ENCODE data around the gene HAGHL.
"Not testable (repeated sequence)": the region's sequence is repeated elsewhere in the genome, so short reads cannot be mapped to it uniquely, and the experiment has no call there.

Gene HAGHL

GRCh38 chr16:711084-711483 lies 15.8 kb upstream of the HAGHL start:
- H3K9me3 ChIP-seq (ENCODE audit: low read length), result no peaks in the 10 kb centered on the region
- H3K27me3 ChIP-seq (ENCODE audit: insufficient read depth, low read length), result peaks cover 16% of the 10 kb centered on the region
- H4K20me1 ChIP-seq (ENCODE audit: insufficient read depth, low read length), result no peaks in the 10 kb centered on the region
- no peak overlapping the region for H2AFZ ChIP-seq (ENCODE audit: low read length)
- H3K4me3 ChIP-seq (ENCODE audit: low read depth, low read length, poor library complexity, severe bottlenecking), result no peak overlapping the region
- no peak overlapping the region for H3K4me2 ChIP-seq (ENCODE audit: low read length)
- no peak overlapping the region for H3K27ac ChIP-seq (ENCODE audit: low read depth, low read length, poor library complexity, severe bottlenecking)
- peaks cover 11% of the 10 kb centered on the region for H3K4me1 ChIP-seq (ENCODE audit: insufficient read depth, low read length, severe bottlenecking)
- H3F3A ChIP-seq (ENCODE audit: insufficient read depth, low read length), result no peaks in the 10 kb centered on the region
- H3K9me2 ChIP-seq (ENCODE audit: low read depth, low read length), result no peaks in the 10 kb centered on the region
- H3K79me2 ChIP-seq (ENCODE audit: insufficient read depth, low read length), result no peaks in the 10 kb centered on the region
- H3K36me3 ChIP-seq (ENCODE audit: insufficient read depth, low read length), result no peaks in the 10 kb centered on the region
- TF ChIP-seq CTCF (IDR thresholded peaks at IDR 0.05; ENCODE audit: low read length), result no peak
- TF ChIP-seq EZH2 (IDR thresholded peaks at IDR 0.05; ENCODE audit: borderline replicate concordance, low read length), result no peak
- no peak overlapping the region for H3K9ac ChIP-seq (ENCODE audit: low read length)

- Histone ChIP-seq H3K79me2 (ENCODE audit: insufficient read depth, low read length) (no peaks in the 10 kb centered on the region), H3K4me1 (ENCODE audit: insufficient read depth, low read length, severe bottlenecking) (peaks cover 15% of the 10 kb centered on the region), H2AFZ (ENCODE audit: low read length) (no peak overlapping the region), H3K36me3 (ENCODE audit: insufficient read depth, low read length) (no peaks in the 10 kb centered on the region), H3K4me3 (ENCODE audit: low read depth, low read length, poor library complexity, severe bottlenecking) (no peak overlapping the region), H3F3A (ENCODE audit: insufficient read depth, low read length) (no peaks in the 10 kb centered on the region), H4K20me1 (ENCODE audit: insufficient read depth, low read length) (no peaks in the 10 kb centered on the region), H3K9me3 (ENCODE audit: low read length) (no peaks in the 10 kb centered on the region), H3K9me2 (ENCODE audit: low read depth, low read length) (no peaks in the 10 kb centered on the region), H3K27ac (ENCODE audit: low read depth, low read length, poor library complexity, severe bottlenecking) (no peak overlapping the region), H3K27me3 (ENCODE audit: insufficient read depth, low read length) (peaks cover 22% of the 10 kb centered on the region), H3K4me2 (ENCODE audit: low read length) (no peak overlapping the region), H3K9ac (ENCODE audit: low read length) (no peak overlapping the region)
- TF ChIP-seq EZH2 (IDR thresholded peaks at IDR 0.05; ENCODE audit: borderline replicate concordance, low read length), result no peak
- peak; percentile 79 for TF ChIP-seq CTCF (IDR thresholded peaks at IDR 0.05; ENCODE audit: low read length)
These were observed 15.2 kb upstream of the HAGHL start for GRCh38 chr16:711548-712320.

- H3K79me2 ChIP-seq (ENCODE audit: insufficient read depth, low read length); H3K36me3 ChIP-seq (ENCODE audit: insufficient read depth, low read length); H4K20me1 ChIP-seq (ENCODE audit: insufficient read depth, low read length); H3K9ac ChIP-seq (ENCODE audit: low read length); H3F3A ChIP-seq (ENCODE audit: insufficient read depth, low read length); H2AFZ ChIP-seq (ENCODE audit: low read length); H3K9me2 ChIP-seq (ENCODE audit: low read depth, low read length); H3K4me2 ChIP-seq (ENCODE audit: low read length); H3K27ac ChIP-seq (ENCODE audit: low read depth, low read length, poor library complexity, severe bottlenecking); H3K9me3 ChIP-seq (ENCODE audit: low read length); H3K4me3 ChIP-seq (ENCODE audit: low read depth, low read length, poor library complexity, severe bottlenecking): not testable (repeated sequence)
- peaks cover 22% of the 10 kb centered on the region for H3K27me3 ChIP-seq (ENCODE audit: insufficient read depth, low read length)
- peaks cover 15% of the 10 kb centered on the region for H3K4me1 ChIP-seq (ENCODE audit: insufficient read depth, low read length, severe bottlenecking)
- peak; percentile 35 for TF ChIP-seq CTCF (IDR thresholded peaks at IDR 0.05; ENCODE audit: low read length)
These were observed 14.1 kb upstream of the HAGHL start for GRCh38 chr16:712740-713250.

All from OCI-LY1 (cell line).